Transverse colon (tissue), 4 donors: ENCODE results near the gene SORL1-AS1. TPM values are rescaled to one million over a fixed set of nuclear protein-coding genes. Genes with fewer than 3 reads are reported as not detected.

Experiments used
- DNase-seq: peaks from one replicate; pipeline ENCODE4 v3.0.0-alpha.2; 2019
- H3K27ac ChIP-seq, 4 donors: fragments of 200-600 bp; sonication (generic); 2 replicates each; pipeline ENCODE4 v1.5.1; 2016 to 2018; ENCODE audit warnings: inconsistent platforms in 4 of 4
- H3K27me3 ChIP-seq: fragments of 200-600 bp; sonication (generic); 2 replicates; pipeline ENCODE4 v1.5.1; 2017; ENCODE audit warnings: inconsistent platforms
- H3K36me3 ChIP-seq, 4 donors: fragments of 200-600 bp; sonication (generic); 2 replicates each; pipeline ENCODE4 v1.5.1; 2017 to 2019; ENCODE audit warnings: inconsistent platforms in 4 of 4
- H3K4me1 ChIP-seq, 4 donors: fragments of 200-600 bp; sonication (generic); 2 replicates each; pipeline ENCODE4 v1.5.1; 2017 to 2020; ENCODE audit warnings: inconsistent platforms in 4 of 4
- H3K4me3 ChIP-seq, 4 donors: fragments of 200-600 bp; sonication (generic); 1 replicate in 1 of 4; 2 replicates in 3 of 4; pipeline versions ENCODE4 v1.5.1 to v1.6.1; 2017 to 2019; ENCODE audit warnings: inconsistent platforms in 4 of 4
- H3K9me3 ChIP-seq, 2 donors: fragments of 200-600 bp; sonication (generic); 2 replicates each; pipeline ENCODE4 v1.5.1; 2017 to 2019; ENCODE audit warnings: inconsistent platforms in 2 of 2
- EP300 ChIP-seq: sonication (generic); formaldehyde crosslinking; IDR thresholded peaks from one replicate; pipeline ENCODE4 v1.6.1; 2017; ENCODE audit warnings: antibody characterized with exemption, low read depth
- POLR2A ChIP-seq: fragments of 450-650 bp; IDR thresholded peaks from one replicate; pipeline ENCODE4 v1.6.1; 2016; ENCODE audit warnings: antibody characterized with exemption, mild to moderate bottlenecking, moderate library complexity
- POLR2AphosphoS5 ChIP-seq, 3 donors: sonication (generic); formaldehyde crosslinking; IDR thresholded peaks; one replicate each; pipeline ENCODE4 v1.6.1; 2016; ENCODE audit warnings: antibody characterized with exemption in 3 of 3
- WGBS, 2 donors: methylation state at CpG; one replicate each; pipeline ENCODE4 v1.1.5; 2018; ENCODE audit warnings: low coverage in 1 of 2; 5-methylcytosine and 5-hydroxymethylcytosine counted together
- in situ Hi-C, 4 donors: fragments of 200-750 bp; cut with MboI; loops; one replicate each; pipeline versions ENCODE4 v1.15.0 to v1.15.1; 2017; ENCODE audit warnings: low sequenced_read_pairs in 3 of 4, low pct_ligation_motif_present in 1 of 4, low pct_unique_long_range_greater_than_20kb in 1 of 4
- intact Hi-C: fragments of 100-400 bp; cut with DNase I; formaldehyde crosslinking; loops from one replicate; pipeline ENCODE4 v1.15.1; 2023; ENCODE audit warnings: low total_unique reads
- total RNA-seq, 4 donors: library from RNA; depleted of rRNA; stranded (reverse); fragments of >200 nt; gene quantifications; one replicate each; pipeline ENCODE4 v1.1.0, GENCODE V29; 2016
- TF ChIP-seq, protein P1 (sequence below), 5 experiments: fragments of 200-600 bp in 3 of 5; fragments of 450-650 bp in 2 of 5; sonication (generic) in 3 of 5; IDR thresholded peaks; 1 replicate in 2 of 5; 2 replicates in 3 of 5; pipeline ENCODE4 v1.5.1; 2016 to 2017; ENCODE audit warnings: antibody characterized with exemption in 5 of 5, inconsistent platforms in 3 of 5, mild to moderate bottlenecking in 2 of 5, moderate library complexity in 1 of 5

Gene SORL1-AS1

DNA sequence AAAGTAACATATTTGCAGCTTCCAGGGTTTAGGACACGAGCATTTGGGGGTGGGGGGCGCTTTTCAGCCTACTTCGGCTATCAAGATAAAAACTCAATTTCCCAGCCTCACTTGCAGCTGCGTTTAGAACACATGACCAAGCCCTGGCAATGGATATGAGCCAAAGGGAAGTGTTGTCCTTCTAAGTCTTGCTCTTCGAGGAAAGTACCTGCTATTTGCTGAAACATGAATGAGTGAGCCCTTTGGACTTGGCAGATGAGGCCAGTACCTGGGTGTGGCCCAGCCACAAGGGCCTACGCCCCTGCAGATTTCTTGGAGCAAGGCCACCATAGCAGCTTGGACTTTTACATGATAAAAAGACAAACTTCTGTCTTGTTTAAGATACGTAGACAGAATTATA is 60.9 kb downstream of the SORL1-AS1 start:
- TF ChIP-seq POLR2A (no peak), EP300 (peak; percentile 62), POLR2AphosphoS5 (IDR thresholded peaks at IDR 0.05) (peak in 2 of 3 donors; percentile 42 to 76)
- H3K36me3 ChIP-seq, result no peaks in the 10 kb centered on the region
- H3K27me3 ChIP-seq, result no peaks in the 10 kb centered on the region
- in situ Hi-C loops, result no loop called here
- H3K27ac ChIP-seq, result peak overlapping the region; percentile 70 to 73 (median 71)
- peaks cover 0 to 27% (median 9%) of the 10 kb centered on the region in 4 donors for H3K4me1 ChIP-seq
- no peaks in the 10 kb centered on the region for H3K9me3 ChIP-seq
- peak; percentile 87 for DNase-seq
- 29 to 43% methylated on average over 1 to 7 of the region's 7 CpGs for WGBS, 2 donors
- H3K4me3 ChIP-seq, result no peak overlapping the region
- intact Hi-C loops, result no loop called here

- intact Hi-C loops, result no loop called here
- Histone ChIP-seq H3K36me3 (no peaks in the 10 kb centered on the region), H3K4me1 (peaks cover 0 to 27% (median 9%) of the 10 kb centered on the region in 4 donors), H3K27ac (peak overlapping the region in 2 of 4 donors; percentile 30 to 40), H3K27me3 (no peaks in the 10 kb centered on the region), H3K4me3 (no peak overlapping the region), H3K9me3 (no peaks in the 10 kb centered on the region)
- DNase-seq, result no peak
- WGBS, 2 donors, result 54 to 68% methylated on average over 7 to 8 of the region's 8 CpGs
- in situ Hi-C loops, result no loop called here
- TF ChIP-seq, protein P1, sequence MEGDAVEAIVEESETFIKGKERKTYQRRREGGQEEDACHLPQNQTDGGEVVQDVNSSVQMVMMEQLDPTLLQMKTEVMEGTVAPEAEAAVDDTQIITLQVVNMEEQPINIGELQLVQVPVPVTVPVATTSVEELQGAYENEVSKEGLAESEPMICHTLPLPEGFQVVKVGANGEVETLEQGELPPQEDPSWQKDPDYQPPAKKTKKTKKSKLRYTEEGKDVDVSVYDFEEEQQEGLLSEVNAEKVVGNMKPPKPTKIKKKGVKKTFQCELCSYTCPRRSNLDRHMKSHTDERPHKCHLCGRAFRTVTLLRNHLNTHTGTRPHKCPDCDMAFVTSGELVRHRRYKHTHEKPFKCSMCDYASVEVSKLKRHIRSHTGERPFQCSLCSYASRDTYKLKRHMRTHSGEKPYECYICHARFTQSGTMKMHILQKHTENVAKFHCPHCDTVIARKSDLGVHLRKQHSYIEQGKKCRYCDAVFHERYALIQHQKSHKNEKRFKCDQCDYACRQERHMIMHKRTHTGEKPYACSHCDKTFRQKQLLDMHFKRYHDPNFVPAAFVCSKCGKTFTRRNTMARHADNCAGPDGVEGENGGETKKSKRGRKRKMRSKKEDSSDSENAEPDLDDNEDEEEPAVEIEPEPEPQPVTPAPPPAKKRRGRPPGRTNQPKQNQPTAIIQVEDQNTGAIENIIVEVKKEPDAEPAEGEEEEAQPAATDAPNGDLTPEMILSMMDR (IDR thresholded peaks at IDR 0.05), result no peak
- TF ChIP-seq POLR2AphosphoS5 (IDR thresholded peaks at IDR 0.05), result peak in 1 of 3 donors; percentile 26
These were observed 63.1 kb downstream of the SORL1-AS1 start for GRCh38 chr11:121389651-121390050.

Other genes with a start within 250 kb of the SORL1-AS1 start
- gene SC5D, start 160.2 kb downstream of the SORL1-AS1 start, total RNA-seq, result 10 to 100 TPM; 12.9 to 31.5 (median 20.3) TPM
- 100 to 1,000 TPM in 3 of 4 donors, 10 to 100 TPM in 1; 81.6 to 338 (median 129) TPM for gene SORL1, start 653 bp downstream of the SORL1-AS1 start, total RNA-seq